HFFc6 (cell line): Measurements from ENCODE around the gene PTGES3L. TPM values are rescaled to one million over a fixed set of nuclear protein-coding genes. Genes with fewer than 3 reads are reported as not detected.
"Not testable (repeated sequence)": the region's sequence is repeated elsewhere in the genome, so short reads cannot be mapped to it uniquely, and the experiment has no call there.

Source experiments
- DNase-seq: peaks from one replicate; pipeline ENCODE4 v3.0.0-alpha.2; 2018
- H3K27ac Mint-ChIP-seq: 2 replicates; pipeline ENCODE4 v1.8.0; 2020; ENCODE audit warnings: mild to moderate bottlenecking, mixed read lengths
- H3K27me3 Mint-ChIP-seq: 2 replicates; pipeline ENCODE4 v1.8.0; 2021; ENCODE audit warnings: mild to moderate bottlenecking, moderate library complexity, mixed read lengths; ENCODE audit not compliant: insufficient read depth
- H3K36me3 Mint-ChIP-seq: 2 replicates; pipeline ENCODE4 v1.8.0; 2021; ENCODE audit warnings: low read depth, mixed read lengths
- H3K4me1 Mint-ChIP-seq: 2 replicates; pipeline ENCODE4 v1.8.0; 2020; ENCODE audit warnings: low read depth, mixed read lengths
- H3K4me3 Mint-ChIP-seq: 2 replicates; pipeline ENCODE4 v1.8.0; 2020; ENCODE audit warnings: mild to moderate bottlenecking, moderate library complexity, mixed read lengths
- H3K9me3 Mint-ChIP-seq: 2 replicates; pipeline ENCODE4 v1.8.0; 2020; ENCODE audit warnings: mild to moderate bottlenecking, mixed read lengths
- CTCF ChIP-seq: fragments of 200-600 bp; sonication (generic); IDR thresholded peaks from 2 replicates; pipeline ENCODE4 v1.5.0; 2021; ENCODE audit warnings: antibody characterized with exemption, mild to moderate bottlenecking
- total RNA-seq, 6 experiments: library from RNA; stranded (reverse); fragmentation: NEBNext Ultra II Directional; extraction: Animal tissue kit (Norgen Biotek cat#: 25700); gene quantifications; 2 replicates in 1 of 6; 3 replicates in 5 of 6; pipeline ENCODE4 v1.2.3, GENCODE V29; 2021

Gene PTGES3L
- total RNA-seq, 6 experiments from 2014 or later, result 0.87 to 1.3 (median 1.1) TPM

- TF ChIP-seq CTCF, result no peak
- H3K36me3 Mint-ChIP-seq, result peaks cover 4% of the 10 kb centered on the region
- no peaks in the 10 kb centered on the region for H3K9me3 Mint-ChIP-seq
- peaks cover 30% of the 10 kb centered on the region for H3K4me1 Mint-ChIP-seq
- no peak overlapping the region for H3K4me3 Mint-ChIP-seq
- no peaks in the 10 kb centered on the region; the same call in 1 of the 2 replicates for H3K27me3 Mint-ChIP-seq
- H3K27ac Mint-ChIP-seq, result no peak overlapping the region
- DNase-seq, result no peak
Observed at GRCh38 chr17:43011728-43012472, 32.0 kb upstream of the PTGES3L start.

- no peak overlapping the region; the same call in 1 of the 2 replicates for H3K27ac Mint-ChIP-seq
- peaks cover 35% of the 10 kb centered on the region for H3K4me1 Mint-ChIP-seq
- H3K9me3 Mint-ChIP-seq, result no peaks in the 10 kb centered on the region
- peaks cover 4% of the 10 kb centered on the region for H3K27me3 Mint-ChIP-seq
- H3K4me3 Mint-ChIP-seq, result no peak overlapping the region
- no peak for DNase-seq
- TF ChIP-seq CTCF, result no peak
- H3K36me3 Mint-ChIP-seq, result no peaks in the 10 kb centered on the region; the same call in none of the 2 replicates
Observed at GRCh38 chr17:43010667-43011308, 30.9 kb upstream of the PTGES3L start.

- H3K27ac Mint-ChIP-seq, result peak within 1 kb of the TSS; percentile 99
- H3K4me3 Mint-ChIP-seq, result peak within 1 kb of the TSS; percentile 99
- H3K27me3 Mint-ChIP-seq, result peaks cover 4% of the 10 kb centered on the region
- H3K9me3 Mint-ChIP-seq, result no peaks in the 10 kb centered on the region
- H3K36me3 Mint-ChIP-seq, result peaks cover 26% of the 10 kb centered on the region
- DNase-seq, result peak; percentile 80
- TF ChIP-seq CTCF, result peak; percentile 64
- H3K4me1 Mint-ChIP-seq, result peaks cover 46% of the 10 kb centered on the region
Observed at GRCh38 chr17:43006639-43007551, 27.0 kb upstream of the PTGES3L start, which contains the start of gene IFI35. Gene IFI35 (plus strand): TSS chr17:43006784. CDS start chr17:43006948, 164 bp downstream.

- H3K36me3 Mint-ChIP-seq, result peaks cover 43% of the 10 kb centered on the region
- DNase-seq, result no peak
- peaks cover 53% of the 10 kb centered on the region for H3K4me1 Mint-ChIP-seq
- H3K9me3 Mint-ChIP-seq, result no peaks in the 10 kb centered on the region
- H3K27ac Mint-ChIP-seq, result peak overlapping the region; percentile 73
- peaks cover 4% of the 10 kb centered on the region; the same call in 1 of the 2 replicates for H3K27me3 Mint-ChIP-seq
- TF ChIP-seq CTCF, result peak; percentile 27; the same call in 1 of the 2 replicates
- H3K4me3 Mint-ChIP-seq, result no peak overlapping the region; the same call in 1 of the 2 replicates
Observed at GRCh38 chr17:43003542-43004172, 23.8 kb upstream of the PTGES3L start.

- Mint-ChIP-seq H3K4me3 (peak overlapping the region; percentile 32; the same call in 1 of the 2 replicates), H3K36me3 (peaks cover 47% of the 10 kb centered on the region), H3K4me1 (peaks cover 54% of the 10 kb centered on the region), H3K27ac (peak overlapping the region; percentile 49)
- not testable (repeated sequence) for H3K27me3 Mint-ChIP-seq, H3K9me3 Mint-ChIP-seq, DNase-seq
Observed at GRCh38 chr17:43000894-43001293, 21.0 kb upstream of the PTGES3L start.
